IMR-90 (cell line): ENCODE data around the gene ASB6.

ENCODE experiments used
- CEBPB ChIP-seq: IDR thresholded peaks from 2 replicates; pipeline ENCODE4 v1.6.1; 2012; ENCODE audit warnings: low read depth, low read length, improper control_type of control experiment
- POLR2A ChIP-seq: IDR thresholded peaks from 2 replicates; pipeline ENCODE4 v1.6.1; 2012; ENCODE audit warnings: mild to moderate bottlenecking, low read depth, low read length
- RAD21 ChIP-seq: IDR thresholded peaks from 2 replicates; pipeline ENCODE4 v1.6.1; 2012; ENCODE audit warnings: low read length, improper control_type of control experiment
- SMC3 ChIP-seq: fragments of 150-350 bp; IDR thresholded peaks from 2 replicates; pipeline ENCODE4 v1.6.1; 2016; ENCODE audit warnings: low read depth, mild to moderate bottlenecking, antibody characterized with exemption, low read length, moderate library complexity
- TF ChIP-seq, protein P1 (sequence below): conservative IDR thresholded peaks from 2 replicates; pipeline ENCODE4 v1.5.1; 2012; ENCODE audit warnings: mild to moderate bottlenecking, low read depth, low read length, improper control_type of control experiment
- TF ChIP-seq, protein P2 (sequence below): fragments of 150-350 bp; IDR thresholded peaks from 2 replicates; pipeline ENCODE4 v1.6.1; 2016; ENCODE audit warnings: low read depth, mild to moderate bottlenecking, low read length, moderate library complexity, borderline replicate concordance

DNA sequence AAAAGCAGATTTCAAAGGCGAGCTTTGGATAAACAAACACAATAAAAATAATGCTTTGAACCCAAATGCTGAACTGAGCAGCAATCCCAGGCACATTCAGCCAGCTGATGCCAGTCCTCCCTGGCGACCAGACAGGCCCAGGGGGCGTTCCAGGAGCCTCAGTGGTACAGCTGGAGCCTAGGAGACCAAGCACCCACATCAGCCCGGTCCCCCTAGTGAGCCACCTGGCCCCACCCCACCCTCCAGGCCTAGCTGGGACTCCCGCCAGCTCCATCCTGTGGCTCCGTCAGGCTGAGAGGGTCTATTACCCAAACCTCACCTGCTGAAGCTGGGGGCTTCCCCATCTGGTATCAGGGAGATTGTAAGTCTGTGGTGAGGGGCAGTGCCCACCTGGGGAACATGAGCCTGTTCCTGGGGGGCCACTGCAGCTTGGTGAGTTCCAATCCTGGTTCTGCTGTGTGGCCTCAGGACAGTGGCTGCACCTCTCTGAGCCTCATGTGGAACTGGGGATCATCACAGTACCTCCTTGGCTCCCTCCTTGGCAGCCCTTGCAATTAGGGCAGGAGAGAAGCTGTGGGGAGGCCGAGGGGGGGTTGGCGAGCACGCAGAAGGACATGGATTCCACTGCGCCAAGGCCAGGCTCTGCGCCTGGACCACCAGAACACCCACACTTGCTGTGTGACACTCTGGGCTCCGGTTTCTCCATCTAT is 37.7 kb downstream of the ASB6 start:
- TF ChIP-seq, protein P1, sequence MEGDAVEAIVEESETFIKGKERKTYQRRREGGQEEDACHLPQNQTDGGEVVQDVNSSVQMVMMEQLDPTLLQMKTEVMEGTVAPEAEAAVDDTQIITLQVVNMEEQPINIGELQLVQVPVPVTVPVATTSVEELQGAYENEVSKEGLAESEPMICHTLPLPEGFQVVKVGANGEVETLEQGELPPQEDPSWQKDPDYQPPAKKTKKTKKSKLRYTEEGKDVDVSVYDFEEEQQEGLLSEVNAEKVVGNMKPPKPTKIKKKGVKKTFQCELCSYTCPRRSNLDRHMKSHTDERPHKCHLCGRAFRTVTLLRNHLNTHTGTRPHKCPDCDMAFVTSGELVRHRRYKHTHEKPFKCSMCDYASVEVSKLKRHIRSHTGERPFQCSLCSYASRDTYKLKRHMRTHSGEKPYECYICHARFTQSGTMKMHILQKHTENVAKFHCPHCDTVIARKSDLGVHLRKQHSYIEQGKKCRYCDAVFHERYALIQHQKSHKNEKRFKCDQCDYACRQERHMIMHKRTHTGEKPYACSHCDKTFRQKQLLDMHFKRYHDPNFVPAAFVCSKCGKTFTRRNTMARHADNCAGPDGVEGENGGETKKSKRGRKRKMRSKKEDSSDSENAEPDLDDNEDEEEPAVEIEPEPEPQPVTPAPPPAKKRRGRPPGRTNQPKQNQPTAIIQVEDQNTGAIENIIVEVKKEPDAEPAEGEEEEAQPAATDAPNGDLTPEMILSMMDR = no peak
- TF ChIP-seq POLR2A = no peak
- TF ChIP-seq, protein P2, sequence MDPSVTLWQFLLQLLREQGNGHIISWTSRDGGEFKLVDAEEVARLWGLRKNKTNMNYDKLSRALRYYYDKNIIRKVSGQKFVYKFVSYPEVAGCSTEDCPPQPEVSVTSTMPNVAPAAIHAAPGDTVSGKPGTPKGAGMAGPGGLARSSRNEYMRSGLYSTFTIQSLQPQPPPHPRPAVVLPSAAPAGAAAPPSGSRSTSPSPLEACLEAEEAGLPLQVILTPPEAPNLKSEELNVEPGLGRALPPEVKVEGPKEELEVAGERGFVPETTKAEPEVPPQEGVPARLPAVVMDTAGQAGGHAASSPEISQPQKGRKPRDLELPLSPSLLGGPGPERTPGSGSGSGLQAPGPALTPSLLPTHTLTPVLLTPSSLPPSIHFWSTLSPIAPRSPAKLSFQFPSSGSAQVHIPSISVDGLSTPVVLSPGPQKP = no peak
- TF ChIP-seq RAD21 = no peak
- no peak for TF ChIP-seq CEBPB
- TF ChIP-seq SMC3 = no peak
